ENCODE measurements around the gene METAP1D. TPM values are rescaled to one million over a fixed set of nuclear protein-coding genes. Genes with fewer than 3 reads are reported as not detected.

The METAP1D gene
- total and polyA plus RNA-seq, 12 donors, result 1.7 to 21.8 (median 7.8) TPM

GRCh38 chr2:172074254-172074653 is 74.5 kb downstream of the METAP1D start:
- TF ChIP-seq, protein P1, sequence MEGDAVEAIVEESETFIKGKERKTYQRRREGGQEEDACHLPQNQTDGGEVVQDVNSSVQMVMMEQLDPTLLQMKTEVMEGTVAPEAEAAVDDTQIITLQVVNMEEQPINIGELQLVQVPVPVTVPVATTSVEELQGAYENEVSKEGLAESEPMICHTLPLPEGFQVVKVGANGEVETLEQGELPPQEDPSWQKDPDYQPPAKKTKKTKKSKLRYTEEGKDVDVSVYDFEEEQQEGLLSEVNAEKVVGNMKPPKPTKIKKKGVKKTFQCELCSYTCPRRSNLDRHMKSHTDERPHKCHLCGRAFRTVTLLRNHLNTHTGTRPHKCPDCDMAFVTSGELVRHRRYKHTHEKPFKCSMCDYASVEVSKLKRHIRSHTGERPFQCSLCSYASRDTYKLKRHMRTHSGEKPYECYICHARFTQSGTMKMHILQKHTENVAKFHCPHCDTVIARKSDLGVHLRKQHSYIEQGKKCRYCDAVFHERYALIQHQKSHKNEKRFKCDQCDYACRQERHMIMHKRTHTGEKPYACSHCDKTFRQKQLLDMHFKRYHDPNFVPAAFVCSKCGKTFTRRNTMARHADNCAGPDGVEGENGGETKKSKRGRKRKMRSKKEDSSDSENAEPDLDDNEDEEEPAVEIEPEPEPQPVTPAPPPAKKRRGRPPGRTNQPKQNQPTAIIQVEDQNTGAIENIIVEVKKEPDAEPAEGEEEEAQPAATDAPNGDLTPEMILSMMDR (IDR thresholded peaks at IDR 0.05), result no peak
- no peak for TF ChIP-seq POLR2A (IDR thresholded peaks at IDR 0.05)
- 87 to 100% (median 98%) methylated on average over 1 of the region's 1 CpG for WGBS, 4 donors
- no peak for DNase-seq
- H3K27me3 ChIP-seq, result no peaks in the 10 kb centered on the region
- no peak overlapping the region for H3K27ac ChIP-seq
- no peak overlapping the region for H3K4me3 ChIP-seq
- H3K4me1 ChIP-seq (replicated peaks in 1 of 2), result no peaks in the 10 kb centered on the region
- intact Hi-C loops (cut with DNase I), result no loop called here
- no peaks in the 10 kb centered on the region for H3K9me3 ChIP-seq (replicated peaks in 1 of 3)
- H3K36me3 ChIP-seq (replicated peaks in 1 of 2), result no peaks in the 10 kb centered on the region

GRCh38 chr2:172079416-172079815 is 79.7 kb downstream of the METAP1D start:
- no peaks in the 10 kb centered on the region for H3K9me3 ChIP-seq (replicated peaks in 1 of 3)
- H3K4me1 ChIP-seq (replicated peaks in 1 of 2), result peaks cover 3 to 12% of the 10 kb centered on the region in 2 donors
- H3K4me3 ChIP-seq, result no peak overlapping the region
- intact Hi-C loops (cut with DNase I), result no loop called here
- no peaks in the 10 kb centered on the region for H3K36me3 ChIP-seq (replicated peaks in 1 of 2)
- DNase-seq, result no peak
- TF ChIP-seq, protein P1 (IDR thresholded peaks at IDR 0.05), result no peak
- no peak for TF ChIP-seq POLR2A (IDR thresholded peaks at IDR 0.05)
- H3K27ac ChIP-seq, result no peak overlapping the region
- 92 to 95% (median 94%) methylated on average over 5 of the region's 5 CpGs for WGBS, 4 donors
- H3K27me3 ChIP-seq, result peaks cover 43% of the 10 kb centered on the region

DNA sequence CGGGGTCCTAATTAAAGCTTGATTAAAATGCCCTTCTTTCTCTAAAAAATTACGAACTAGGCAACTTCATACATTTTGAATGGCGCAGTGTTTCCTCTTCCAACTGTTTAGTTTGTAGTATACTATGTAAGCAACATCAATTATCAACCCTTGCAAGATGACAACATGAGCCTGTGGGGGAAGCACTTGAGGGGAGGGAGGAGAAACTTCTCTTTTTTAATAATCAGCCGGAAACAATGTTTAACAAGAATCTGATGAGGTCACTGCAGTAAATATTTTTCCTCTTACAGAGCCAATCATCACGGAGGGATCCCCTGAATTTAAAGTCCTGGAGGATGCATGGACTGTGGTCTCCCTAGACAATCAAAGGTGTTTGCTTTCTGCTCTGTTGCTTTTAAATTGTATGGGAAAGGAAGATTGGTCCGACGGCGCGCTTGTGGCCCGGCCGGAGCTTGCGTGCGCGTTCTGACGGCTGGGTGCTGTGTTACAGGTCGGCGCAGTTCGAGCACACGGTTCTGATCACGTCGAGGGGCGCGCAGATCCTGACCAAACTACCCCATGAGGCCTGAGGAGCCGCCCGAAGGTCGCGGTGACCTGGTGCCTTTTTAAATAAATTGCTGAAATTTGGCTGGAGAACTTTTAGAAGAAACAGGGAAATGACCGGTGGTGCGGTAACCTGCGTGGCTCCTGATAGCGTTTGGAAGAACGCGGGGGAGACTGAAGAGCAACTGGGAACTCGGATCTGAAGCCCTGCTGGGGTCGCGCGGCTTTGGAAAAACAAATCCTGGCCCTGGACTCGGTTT is 80.3 kb downstream of the METAP1D start:
- Histone ChIP-seq H3K27ac (no peak overlapping the region), H3K4me3 (no peak overlapping the region), H3K36me3 (replicated peaks in 1 of 2) (no peaks in the 10 kb centered on the region), H3K9me3 (replicated peaks in 1 of 3) (no peaks in the 10 kb centered on the region), H3K27me3 (peaks cover 49% of the 10 kb centered on the region), H3K4me1 (replicated peaks in 1 of 2) (peaks cover 10 to 19% of the 10 kb centered on the region in 2 donors)
- 56 to 70% (median 62%) methylated on average over 37 to 38 of the region's 38 CpGs for WGBS, 4 donors
- DNase-seq, result no peak
- intact Hi-C loops (cut with DNase I), result no loop called here
- TF ChIP-seq POLR2A (IDR thresholded peaks at IDR 0.05), result no peak
- TF ChIP-seq, protein P1 (IDR thresholded peaks at IDR 0.05), result no peak

- Histone ChIP-seq H3K36me3 (replicated peaks in 1 of 2) (no peaks in the 10 kb centered on the region), H3K4me1 (replicated peaks in 1 of 2) (peaks cover 16 to 25% of the 10 kb centered on the region in 2 donors), H3K27ac (no peak overlapping the region), H3K27me3 (peaks cover 54% of the 10 kb centered on the region), H3K4me3 (no peak overlapping the region), H3K9me3 (replicated peaks in 1 of 3) (no peaks in the 10 kb centered on the region)
- TF ChIP-seq POLR2A (IDR thresholded peaks at IDR 0.05), result no peak
- TF ChIP-seq, protein P1 (IDR thresholded peaks at IDR 0.05), result no peak
- 37 to 53% (median 44%) methylated on average over 18 to 25 of the region's 25 CpGs for WGBS, 4 donors
- no peak for DNase-seq
- intact Hi-C loops (cut with DNase I), result no loop called here
Observed at GRCh38 chr2:172080641-172081220, 81.0 kb downstream of the METAP1D start.
